ENCODE data around the gene CKAP5. TPM values are rescaled to one million over a fixed set of nuclear protein-coding genes. Genes with fewer than 3 reads are reported as not detected.
"Not testable (repeated sequence)": the region's sequence is repeated elsewhere in the genome, so short reads cannot be mapped to it uniquely, and the experiment has no call there.

CKAP5 gene
- total and polyA plus RNA-seq, 10 donors = 6.5 to 55.4 (median 38.7) TPM

GRCh38 chr11:46826310-46827044, 19.6 kb downstream of the CKAP5 start:
- intact Hi-C loops (cut with DNase I; ENCODE audit: low total_unique reads) = no loop called here
- no peak for TF ChIP-seq POLR2A (IDR thresholded peaks at IDR 0.05)
- peak; percentile 49 to 82 (median 75) for TF ChIP-seq POLR2AphosphoS5 (IDR thresholded peaks at IDR 0.05)
- TF ChIP-seq, protein P1, sequence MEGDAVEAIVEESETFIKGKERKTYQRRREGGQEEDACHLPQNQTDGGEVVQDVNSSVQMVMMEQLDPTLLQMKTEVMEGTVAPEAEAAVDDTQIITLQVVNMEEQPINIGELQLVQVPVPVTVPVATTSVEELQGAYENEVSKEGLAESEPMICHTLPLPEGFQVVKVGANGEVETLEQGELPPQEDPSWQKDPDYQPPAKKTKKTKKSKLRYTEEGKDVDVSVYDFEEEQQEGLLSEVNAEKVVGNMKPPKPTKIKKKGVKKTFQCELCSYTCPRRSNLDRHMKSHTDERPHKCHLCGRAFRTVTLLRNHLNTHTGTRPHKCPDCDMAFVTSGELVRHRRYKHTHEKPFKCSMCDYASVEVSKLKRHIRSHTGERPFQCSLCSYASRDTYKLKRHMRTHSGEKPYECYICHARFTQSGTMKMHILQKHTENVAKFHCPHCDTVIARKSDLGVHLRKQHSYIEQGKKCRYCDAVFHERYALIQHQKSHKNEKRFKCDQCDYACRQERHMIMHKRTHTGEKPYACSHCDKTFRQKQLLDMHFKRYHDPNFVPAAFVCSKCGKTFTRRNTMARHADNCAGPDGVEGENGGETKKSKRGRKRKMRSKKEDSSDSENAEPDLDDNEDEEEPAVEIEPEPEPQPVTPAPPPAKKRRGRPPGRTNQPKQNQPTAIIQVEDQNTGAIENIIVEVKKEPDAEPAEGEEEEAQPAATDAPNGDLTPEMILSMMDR (IDR thresholded peaks at IDR 0.05 in 8 of 11, conservative IDR thresholded peaks at IDR 0.05 in 3 of 11) = peak in 4 of 11 experiments; percentile 5 to 31 (median 22)
- peak; percentile 95 for DNase-seq
- Histone ChIP-seq H3K27me3 (replicated peaks in 1 of 7) (no peaks in the 10 kb centered on the region), H3K9me3 (no peaks in the 10 kb centered on the region), H3K4me3 (peak overlapping the region; percentile 40 to 77 (median 51)), H3K27ac (peak overlapping the region in 6 of 8 donors; percentile 14 to 79 (median 69)), H3K4me1 (peaks cover 5 to 34% (median 24%) of the 10 kb centered on the region in 6 donors), H3K36me3 (no peaks in the 10 kb centered on the region)
- 4 to 7% (median 6%) methylated on average over 20 to 32 of the region's 32 CpGs for WGBS, 5 donors

- 47 to 62% (median 55%) methylated on average over 3 of the region's 3 CpGs for WGBS, 5 donors
- Histone ChIP-seq H3K4me3 (no peak overlapping the region), H3K9me3 (no peaks in the 10 kb centered on the region), H3K27ac (no peak overlapping the region), H3K36me3 (peaks cover 0 to 98% (median 47%) of the 10 kb centered on the region in 6 donors), H3K4me1 (peaks cover 0 to 10% (median 0%) of the 10 kb centered on the region in 6 donors), H3K27me3 (replicated peaks in 1 of 7) (no peaks in the 10 kb centered on the region)
- intact Hi-C loops (cut with DNase I; ENCODE audit: low total_unique reads) = no loop called here
- TF ChIP-seq, protein P1 (IDR thresholded peaks at IDR 0.05 in 8 of 11, conservative IDR thresholded peaks at IDR 0.05 in 3 of 11) = peak in 4 of 11 experiments; percentile 14 to 34 (median 33)
- TF ChIP-seq POLR2AphosphoS5 (IDR thresholded peaks at IDR 0.05) = no peak
- TF ChIP-seq POLR2A (IDR thresholded peaks at IDR 0.05) = no peak
- DNase-seq = no peak
Observed at GRCh38 chr11:46808799-46809431, 37.2 kb downstream of the CKAP5 start.

DNA sequence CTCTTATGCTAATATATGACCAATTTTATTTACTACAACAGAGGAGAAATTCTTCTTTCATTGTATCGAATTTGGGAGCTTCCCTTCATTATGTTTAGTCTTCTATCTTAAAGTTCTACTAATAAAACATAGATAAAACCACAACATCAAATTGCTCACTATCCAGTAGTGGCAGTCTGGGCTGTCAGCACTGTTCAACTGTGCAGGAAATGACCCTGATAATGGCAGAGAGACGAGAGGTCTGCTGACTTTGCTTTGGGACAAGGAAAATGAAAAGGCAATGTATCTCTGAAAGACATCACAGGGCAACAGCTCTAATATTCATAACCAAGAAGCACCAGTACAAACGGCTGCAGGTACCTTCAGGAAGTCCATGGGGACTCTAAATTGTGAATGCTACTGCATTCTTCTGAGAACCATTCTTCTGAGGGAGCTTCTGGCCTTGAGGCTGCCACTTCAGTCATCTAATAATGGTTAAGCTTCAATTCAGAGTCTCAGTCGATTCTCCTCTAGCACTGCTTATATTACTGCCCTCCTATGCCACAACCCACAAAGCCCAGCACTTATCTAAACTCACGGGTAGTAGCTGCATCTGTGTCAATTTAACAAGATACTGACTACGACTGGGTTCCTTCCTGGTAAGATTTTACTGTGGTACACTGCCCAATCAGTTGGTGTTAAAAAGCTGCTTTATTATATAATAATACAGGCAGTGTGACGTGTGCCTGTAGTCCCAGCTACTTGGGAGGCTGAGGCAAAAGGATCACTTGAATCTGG, 44.2 kb downstream of the CKAP5 start:
- intact Hi-C loops (cut with DNase I; ENCODE audit: low total_unique reads) = no loop called here
- no peak for TF ChIP-seq POLR2A (IDR thresholded peaks at IDR 0.05)
- no peak for TF ChIP-seq POLR2AphosphoS5 (IDR thresholded peaks at IDR 0.05)
- Histone ChIP-seq H3K9me3 (no peaks in the 10 kb centered on the region), H3K4me3 (no peak overlapping the region), H3K27ac (no peak overlapping the region), H3K27me3 (replicated peaks in 1 of 7) (no peaks in the 10 kb centered on the region), H3K36me3 (peaks cover 0 to 100% (median 37%) of the 10 kb centered on the region in 6 donors), H3K4me1 (no peaks in the 10 kb centered on the region)
- 75 to 87% (median 79%) methylated on average over 7 of the region's 7 CpGs for WGBS, 5 donors
- no peak for DNase-seq

DNA sequence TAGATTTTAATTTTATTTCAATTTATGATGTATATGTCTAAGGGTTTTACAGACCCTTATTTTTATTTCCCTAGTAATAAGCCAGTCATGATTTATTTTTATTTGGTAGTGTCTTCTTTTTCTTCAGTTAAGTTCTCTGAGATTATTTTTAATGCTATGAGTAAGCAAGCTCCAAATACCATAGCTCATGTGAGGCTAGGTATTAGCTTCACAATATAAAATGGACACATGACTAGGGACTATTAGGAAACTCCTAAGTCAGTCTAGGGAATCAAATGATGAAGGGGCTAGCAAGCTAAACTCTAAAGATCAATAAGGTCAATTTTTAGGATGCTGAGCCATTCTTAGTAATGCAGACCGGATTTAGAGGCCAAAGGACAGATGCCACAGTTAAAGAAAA, 45.9 kb downstream of the CKAP5 start:
- no peaks in the 10 kb centered on the region for H3K27me3 ChIP-seq (replicated peaks in 1 of 7)
- TF ChIP-seq, protein P1 (IDR thresholded peaks at IDR 0.05 in 8 of 11, conservative IDR thresholded peaks at IDR 0.05 in 3 of 11) = no peak
- TF ChIP-seq POLR2A (IDR thresholded peaks at IDR 0.05) (no peak), POLR2AphosphoS5 (IDR thresholded peaks at IDR 0.05) (no peak)
- 88 to 97% (median 95%) methylated on average over 1 of the region's 1 CpG for WGBS, 5 donors
- H3K36me3 ChIP-seq = peaks cover 0 to 100% (median 41%) of the 10 kb centered on the region in 6 donors
- no peaks in the 10 kb centered on the region for H3K9me3 ChIP-seq
- intact Hi-C loops (cut with DNase I; ENCODE audit: low total_unique reads) = no loop called here
- no peaks in the 10 kb centered on the region for H3K4me1 ChIP-seq
- no peak for DNase-seq
- no peak overlapping the region for H3K27ac ChIP-seq
- H3K4me3 ChIP-seq = no peak overlapping the region

DNA sequence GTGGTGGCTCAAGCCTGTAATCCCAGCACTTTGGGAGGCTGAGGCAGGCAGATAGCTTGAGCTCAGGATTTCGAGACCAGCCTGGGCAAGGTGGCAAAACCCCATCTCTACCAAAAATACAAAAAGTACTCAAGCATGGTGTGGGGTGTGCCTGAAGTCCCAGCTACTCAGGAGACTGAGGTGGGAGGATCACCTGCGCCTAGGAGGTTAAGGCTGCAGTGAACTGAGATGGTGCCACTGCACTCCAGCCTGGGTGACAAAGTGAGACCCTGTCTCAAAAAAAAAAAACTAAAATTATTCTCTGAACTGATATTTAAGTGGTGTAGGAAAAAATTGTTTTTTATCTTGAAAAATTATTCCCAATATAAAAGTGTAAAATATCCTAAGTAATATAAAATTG, 46.4 kb downstream of the CKAP5 start:
- DNase-seq; H3K4me3 ChIP-seq; H3K9me3 ChIP-seq; H3K27ac ChIP-seq; H3K27me3 ChIP-seq (replicated peaks in 1 of 7); intact Hi-C loops (cut with DNase I; ENCODE audit: low total_unique reads); H3K4me1 ChIP-seq: not testable (repeated sequence)
- H3K36me3 ChIP-seq = peaks cover 0 to 100% (median 43%) of the 10 kb centered on the region in 6 donors
- WGBS, 5 donors = 91 to 98% (median 96%) methylated on average over 2 of the region's 2 CpGs
